ENCODE results near the gene MAX.

DNA sequence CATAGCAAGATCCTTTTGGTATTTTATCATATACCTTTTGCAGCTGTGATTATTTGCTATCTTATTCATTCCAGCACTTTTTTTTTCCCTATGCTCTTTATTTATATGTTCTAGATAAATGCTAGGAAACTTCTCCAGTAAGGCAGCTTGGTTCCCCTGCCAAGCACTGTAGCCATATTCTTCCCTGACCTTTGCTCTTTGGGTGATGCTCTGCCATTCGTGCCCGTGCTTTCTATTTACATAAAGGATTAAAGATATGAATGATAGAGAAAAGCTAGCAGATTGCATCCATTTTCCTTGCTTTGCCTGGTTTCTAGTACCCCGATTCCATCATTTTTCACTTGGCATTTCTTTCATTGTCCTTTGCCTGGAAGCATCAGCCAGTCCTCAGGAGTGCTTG, 73.4 kb downstream of the MAX start:
- TF ChIP-seq ZBTB20 (CRISPR knock-in tag; IDR thresholded peaks at IDR 0.05; ENCODE audit: borderline replicate concordance, low read depth): no peak
- no peak for TF ChIP-seq KDM1A (CRISPR knock-in tag; IDR thresholded peaks at IDR 0.05)
- TF ChIP-seq SMC3 (IDR thresholded peaks at IDR 0.05; ENCODE audit: low read length): no peak
- no peak for TF ChIP-seq KLF15 (CRISPR knock-in tag; IDR thresholded peaks at IDR 0.05; ENCODE audit: borderline replicate concordance)
- TF ChIP-seq, protein P1, sequence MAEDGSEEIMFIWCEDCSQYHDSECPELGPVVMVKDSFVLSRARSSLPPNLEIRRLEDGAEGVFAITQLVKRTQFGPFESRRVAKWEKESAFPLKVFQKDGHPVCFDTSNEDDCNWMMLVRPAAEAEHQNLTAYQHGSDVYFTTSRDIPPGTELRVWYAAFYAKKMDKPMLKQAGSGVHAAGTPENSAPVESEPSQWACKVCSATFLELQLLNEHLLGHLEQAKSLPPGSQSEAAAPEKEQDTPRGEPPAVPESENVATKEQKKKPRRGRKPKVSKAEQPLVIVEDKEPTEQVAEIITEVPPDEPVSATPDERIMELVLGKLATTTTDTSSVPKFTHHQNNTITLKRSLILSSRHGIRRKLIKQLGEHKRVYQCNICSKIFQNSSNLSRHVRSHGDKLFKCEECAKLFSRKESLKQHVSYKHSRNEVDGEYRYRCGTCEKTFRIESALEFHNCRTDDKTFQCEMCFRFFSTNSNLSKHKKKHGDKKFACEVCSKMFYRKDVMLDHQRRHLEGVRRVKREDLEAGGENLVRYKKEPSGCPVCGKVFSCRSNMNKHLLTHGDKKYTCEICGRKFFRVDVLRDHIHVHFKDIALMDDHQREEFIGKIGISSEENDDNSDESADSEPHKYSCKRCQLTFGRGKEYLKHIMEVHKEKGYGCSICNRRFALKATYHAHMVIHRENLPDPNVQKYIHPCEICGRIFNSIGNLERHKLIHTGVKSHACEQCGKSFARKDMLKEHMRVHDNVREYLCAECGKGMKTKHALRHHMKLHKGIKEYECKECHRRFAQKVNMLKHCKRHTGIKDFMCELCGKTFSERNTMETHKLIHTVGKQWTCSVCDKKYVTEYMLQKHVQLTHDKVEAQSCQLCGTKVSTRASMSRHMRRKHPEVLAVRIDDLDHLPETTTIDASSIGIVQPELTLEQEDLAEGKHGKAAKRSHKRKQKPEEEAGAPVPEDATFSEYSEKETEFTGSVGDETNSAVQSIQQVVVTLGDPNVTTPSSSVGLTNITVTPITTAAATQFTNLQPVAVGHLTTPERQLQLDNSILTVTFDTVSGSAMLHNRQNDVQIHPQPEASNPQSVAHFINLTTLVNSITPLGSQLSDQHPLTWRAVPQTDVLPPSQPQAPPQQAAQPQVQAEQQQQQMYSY (CRISPR knock-in tag; IDR thresholded peaks at IDR 0.05): no peak
- TF ChIP-seq, protein P2, sequence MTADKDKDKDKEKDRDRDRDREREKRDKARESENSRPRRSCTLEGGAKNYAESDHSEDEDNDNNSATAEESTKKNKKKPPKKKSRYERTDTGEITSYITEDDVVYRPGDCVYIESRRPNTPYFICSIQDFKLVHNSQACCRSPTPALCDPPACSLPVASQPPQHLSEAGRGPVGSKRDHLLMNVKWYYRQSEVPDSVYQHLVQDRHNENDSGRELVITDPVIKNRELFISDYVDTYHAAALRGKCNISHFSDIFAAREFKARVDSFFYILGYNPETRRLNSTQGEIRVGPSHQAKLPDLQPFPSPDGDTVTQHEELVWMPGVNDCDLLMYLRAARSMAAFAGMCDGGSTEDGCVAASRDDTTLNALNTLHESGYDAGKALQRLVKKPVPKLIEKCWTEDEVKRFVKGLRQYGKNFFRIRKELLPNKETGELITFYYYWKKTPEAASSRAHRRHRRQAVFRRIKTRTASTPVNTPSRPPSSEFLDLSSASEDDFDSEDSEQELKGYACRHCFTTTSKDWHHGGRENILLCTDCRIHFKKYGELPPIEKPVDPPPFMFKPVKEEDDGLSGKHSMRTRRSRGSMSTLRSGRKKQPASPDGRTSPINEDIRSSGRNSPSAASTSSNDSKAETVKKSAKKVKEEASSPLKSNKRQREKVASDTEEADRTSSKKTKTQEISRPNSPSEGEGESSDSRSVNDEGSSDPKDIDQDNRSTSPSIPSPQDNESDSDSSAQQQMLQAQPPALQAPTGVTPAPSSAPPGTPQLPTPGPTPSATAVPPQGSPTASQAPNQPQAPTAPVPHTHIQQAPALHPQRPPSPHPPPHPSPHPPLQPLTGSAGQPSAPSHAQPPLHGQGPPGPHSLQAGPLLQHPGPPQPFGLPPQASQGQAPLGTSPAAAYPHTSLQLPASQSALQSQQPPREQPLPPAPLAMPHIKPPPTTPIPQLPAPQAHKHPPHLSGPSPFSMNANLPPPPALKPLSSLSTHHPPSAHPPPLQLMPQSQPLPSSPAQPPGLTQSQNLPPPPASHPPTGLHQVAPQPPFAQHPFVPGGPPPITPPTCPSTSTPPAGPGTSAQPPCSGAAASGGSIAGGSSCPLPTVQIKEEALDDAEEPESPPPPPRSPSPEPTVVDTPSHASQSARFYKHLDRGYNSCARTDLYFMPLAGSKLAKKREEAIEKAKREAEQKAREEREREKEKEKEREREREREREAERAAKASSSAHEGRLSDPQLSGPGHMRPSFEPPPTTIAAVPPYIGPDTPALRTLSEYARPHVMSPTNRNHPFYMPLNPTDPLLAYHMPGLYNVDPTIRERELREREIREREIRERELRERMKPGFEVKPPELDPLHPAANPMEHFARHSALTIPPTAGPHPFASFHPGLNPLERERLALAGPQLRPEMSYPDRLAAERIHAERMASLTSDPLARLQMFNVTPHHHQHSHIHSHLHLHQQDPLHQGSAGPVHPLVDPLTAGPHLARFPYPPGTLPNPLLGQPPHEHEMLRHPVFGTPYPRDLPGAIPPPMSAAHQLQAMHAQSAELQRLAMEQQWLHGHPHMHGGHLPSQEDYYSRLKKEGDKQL (CRISPR knock-in tag; IDR thresholded peaks at IDR 0.05; ENCODE audit: low read depth): no peak
- TF ChIP-seq, protein P3, sequence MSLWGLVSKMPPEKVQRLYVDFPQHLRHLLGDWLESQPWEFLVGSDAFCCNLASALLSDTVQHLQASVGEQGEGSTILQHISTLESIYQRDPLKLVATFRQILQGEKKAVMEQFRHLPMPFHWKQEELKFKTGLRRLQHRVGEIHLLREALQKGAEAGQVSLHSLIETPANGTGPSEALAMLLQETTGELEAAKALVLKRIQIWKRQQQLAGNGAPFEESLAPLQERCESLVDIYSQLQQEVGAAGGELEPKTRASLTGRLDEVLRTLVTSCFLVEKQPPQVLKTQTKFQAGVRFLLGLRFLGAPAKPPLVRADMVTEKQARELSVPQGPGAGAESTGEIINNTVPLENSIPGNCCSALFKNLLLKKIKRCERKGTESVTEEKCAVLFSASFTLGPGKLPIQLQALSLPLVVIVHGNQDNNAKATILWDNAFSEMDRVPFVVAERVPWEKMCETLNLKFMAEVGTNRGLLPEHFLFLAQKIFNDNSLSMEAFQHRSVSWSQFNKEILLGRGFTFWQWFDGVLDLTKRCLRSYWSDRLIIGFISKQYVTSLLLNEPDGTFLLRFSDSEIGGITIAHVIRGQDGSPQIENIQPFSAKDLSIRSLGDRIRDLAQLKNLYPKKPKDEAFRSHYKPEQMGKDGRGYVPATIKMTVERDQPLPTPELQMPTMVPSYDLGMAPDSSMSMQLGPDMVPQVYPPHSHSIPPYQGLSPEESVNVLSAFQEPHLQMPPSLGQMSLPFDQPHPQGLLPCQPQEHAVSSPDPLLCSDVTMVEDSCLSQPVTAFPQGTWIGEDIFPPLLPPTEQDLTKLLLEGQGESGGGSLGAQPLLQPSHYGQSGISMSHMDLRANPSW (CRISPR knock-in tag; IDR thresholded peaks at IDR 0.05; ENCODE audit: borderline replicate concordance): no peak
- TF ChIP-seq CCAR2 (optimal IDR thresholded peaks at IDR 0.05; ENCODE audit: low read depth, low read length): no peak
- TF ChIP-seq, protein P4, sequence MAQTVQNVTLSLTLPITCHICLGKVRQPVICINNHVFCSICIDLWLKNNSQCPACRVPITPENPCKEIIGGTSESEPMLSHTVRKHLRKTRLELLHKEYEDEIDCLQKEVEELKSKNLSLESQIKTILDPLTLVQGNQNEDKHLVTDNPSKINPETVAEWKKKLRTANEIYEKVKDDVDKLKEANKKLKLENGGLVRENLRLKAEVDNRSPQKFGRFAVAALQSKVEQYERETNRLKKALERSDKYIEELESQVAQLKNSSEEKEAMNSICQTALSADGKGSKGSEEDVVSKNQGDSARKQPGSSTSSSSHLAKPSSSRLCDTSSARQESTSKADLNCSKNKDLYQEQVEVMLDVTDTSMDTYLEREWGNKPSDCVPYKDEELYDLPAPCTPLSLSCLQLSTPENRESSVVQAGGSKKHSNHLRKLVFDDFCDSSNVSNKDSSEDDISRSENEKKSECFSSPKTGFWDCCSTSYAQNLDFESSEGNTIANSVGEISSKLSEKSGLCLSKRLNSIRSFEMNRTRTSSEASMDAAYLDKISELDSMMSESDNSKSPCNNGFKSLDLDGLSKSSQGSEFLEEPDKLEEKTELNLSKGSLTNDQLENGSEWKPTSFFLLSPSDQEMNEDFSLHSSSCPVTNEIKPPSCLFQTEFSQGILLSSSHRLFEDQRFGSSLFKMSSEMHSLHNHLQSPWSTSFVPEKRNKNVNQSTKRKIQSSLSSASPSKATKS (CRISPR knock-in tag; IDR thresholded peaks at IDR 0.05): no peak
- TF ChIP-seq, protein P5, sequence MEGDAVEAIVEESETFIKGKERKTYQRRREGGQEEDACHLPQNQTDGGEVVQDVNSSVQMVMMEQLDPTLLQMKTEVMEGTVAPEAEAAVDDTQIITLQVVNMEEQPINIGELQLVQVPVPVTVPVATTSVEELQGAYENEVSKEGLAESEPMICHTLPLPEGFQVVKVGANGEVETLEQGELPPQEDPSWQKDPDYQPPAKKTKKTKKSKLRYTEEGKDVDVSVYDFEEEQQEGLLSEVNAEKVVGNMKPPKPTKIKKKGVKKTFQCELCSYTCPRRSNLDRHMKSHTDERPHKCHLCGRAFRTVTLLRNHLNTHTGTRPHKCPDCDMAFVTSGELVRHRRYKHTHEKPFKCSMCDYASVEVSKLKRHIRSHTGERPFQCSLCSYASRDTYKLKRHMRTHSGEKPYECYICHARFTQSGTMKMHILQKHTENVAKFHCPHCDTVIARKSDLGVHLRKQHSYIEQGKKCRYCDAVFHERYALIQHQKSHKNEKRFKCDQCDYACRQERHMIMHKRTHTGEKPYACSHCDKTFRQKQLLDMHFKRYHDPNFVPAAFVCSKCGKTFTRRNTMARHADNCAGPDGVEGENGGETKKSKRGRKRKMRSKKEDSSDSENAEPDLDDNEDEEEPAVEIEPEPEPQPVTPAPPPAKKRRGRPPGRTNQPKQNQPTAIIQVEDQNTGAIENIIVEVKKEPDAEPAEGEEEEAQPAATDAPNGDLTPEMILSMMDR (CRISPR knock-in tag; IDR thresholded peaks at IDR 0.05): no peak
- TF ChIP-seq MED13 (CRISPR knock-in tag; IDR thresholded peaks at IDR 0.05): no peak
- TF ChIP-seq, protein P6, sequence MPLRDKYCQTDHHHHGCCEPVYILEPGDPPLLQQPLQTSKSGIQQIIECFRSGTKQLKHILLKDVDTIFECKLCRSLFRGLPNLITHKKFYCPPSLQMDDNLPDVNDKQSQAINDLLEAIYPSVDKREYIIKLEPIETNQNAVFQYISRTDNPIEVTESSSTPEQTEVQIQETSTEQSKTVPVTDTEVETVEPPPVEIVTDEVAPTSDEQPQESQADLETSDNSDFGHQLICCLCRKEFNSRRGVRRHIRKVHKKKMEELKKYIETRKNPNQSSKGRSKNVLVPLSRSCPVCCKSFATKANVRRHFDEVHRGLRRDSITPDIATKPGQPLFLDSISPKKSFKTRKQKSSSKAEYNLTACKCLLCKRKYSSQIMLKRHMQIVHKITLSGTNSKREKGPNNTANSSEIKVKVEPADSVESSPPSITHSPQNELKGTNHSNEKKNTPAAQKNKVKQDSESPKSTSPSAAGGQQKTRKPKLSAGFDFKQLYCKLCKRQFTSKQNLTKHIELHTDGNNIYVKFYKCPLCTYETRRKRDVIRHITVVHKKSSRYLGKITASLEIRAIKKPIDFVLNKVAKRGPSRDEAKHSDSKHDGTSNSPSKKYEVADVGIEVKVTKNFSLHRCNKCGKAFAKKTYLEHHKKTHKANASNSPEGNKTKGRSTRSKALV (CRISPR knock-in tag; IDR thresholded peaks at IDR 0.05): no peak
- TF ChIP-seq ZKSCAN1 (IDR thresholded peaks at IDR 0.05; ENCODE audit: low read length): no peak

Measured in HepG2 (cell line).